Loucy (cell line): ENCODE measurements around the gene PCDHGB3.

ENCODE experiments used
- CTCF ChIP-seq: fragments of 200-600 bp; sonication (generic); conservative IDR thresholded peaks from 2 replicates; pipeline ENCODE4 v1.5.1; 2014; ENCODE audit warnings: mild to moderate bottlenecking, antibody characterized with exemption, low read length
- EZH2phosphoT487 ChIP-seq: fragments of 200-600 bp; IDR thresholded peaks from 2 replicates; pipeline ENCODE4 v1.6.1; 2018; ENCODE audit warnings: antibody characterized with exemption, mild to moderate bottlenecking, moderate library complexity, borderline replicate concordance

GRCh38 chr5:141366016-141366896 is 3.8 kb upstream of the PCDHGB3 start:
- TF ChIP-seq CTCF, result no peak
- no peak for TF ChIP-seq EZH2phosphoT487
